Right kidney (tissue), 9 donors: ENCODE results near the gene ESPN.
"Not testable (repeated sequence)": the region's sequence is repeated elsewhere in the genome, so short reads cannot be mapped to it uniquely, and the experiment has no call there.

ENCODE experiments used
- DNase-seq: peaks from one replicate; pipeline ENCODE4 v3.0.0-alpha.2; 2016
- long read RNA-seq, 8 donors: transcript quantifications; one replicate each; lab custom pipeline, GENCODE V29; 2026

Gene ESPN, protein sequence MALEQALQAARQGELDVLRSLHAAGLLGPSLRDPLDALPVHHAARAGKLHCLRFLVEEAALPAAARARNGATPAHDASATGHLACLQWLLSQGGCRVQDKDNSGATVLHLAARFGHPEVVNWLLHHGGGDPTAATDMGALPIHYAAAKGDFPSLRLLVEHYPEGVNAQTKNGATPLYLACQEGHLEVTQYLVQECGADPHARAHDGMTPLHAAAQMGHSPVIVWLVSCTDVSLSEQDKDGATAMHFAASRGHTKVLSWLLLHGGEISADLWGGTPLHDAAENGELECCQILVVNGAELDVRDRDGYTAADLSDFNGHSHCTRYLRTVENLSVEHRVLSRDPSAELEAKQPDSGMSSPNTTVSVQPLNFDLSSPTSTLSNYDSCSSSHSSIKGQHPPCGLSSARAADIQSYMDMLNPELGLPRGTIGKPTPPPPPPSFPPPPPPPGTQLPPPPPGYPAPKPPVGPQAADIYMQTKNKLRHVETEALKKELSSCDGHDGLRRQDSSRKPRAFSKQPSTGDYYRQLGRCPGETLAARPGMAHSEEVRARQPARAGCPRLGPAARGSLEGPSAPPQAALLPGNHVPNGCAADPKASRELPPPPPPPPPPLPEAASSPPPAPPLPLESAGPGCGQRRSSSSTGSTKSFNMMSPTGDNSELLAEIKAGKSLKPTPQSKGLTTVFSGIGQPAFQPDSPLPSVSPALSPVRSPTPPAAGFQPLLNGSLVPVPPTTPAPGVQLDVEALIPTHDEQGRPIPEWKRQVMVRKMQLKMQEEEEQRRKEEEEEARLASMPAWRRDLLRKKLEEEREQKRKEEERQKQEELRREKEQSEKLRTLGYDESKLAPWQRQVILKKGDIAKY
- long read RNA-seq, donor 1, partial matches to known transcripts = 9 of 9 reads
- long read RNA-seq, donor 1, other reads (novel, unspliced or antisense) = 0 of 9 reads
- long read RNA-seq, donor 2, partial matches to known transcripts = 5 of 5 reads
- long read RNA-seq, donor 2, other reads (novel, unspliced or antisense) = 0 of 5 reads
- long read RNA-seq, donor 3 = 0 reads
- long read RNA-seq, donor 4, partial matches to known transcripts = 15 of 17 reads
- long read RNA-seq, donor 4, other reads (novel, unspliced or antisense) = 0 of 17 reads
- long read RNA-seq, donor 5, partial matches to known transcripts = 0 of 1 reads
- long read RNA-seq, donor 5, other reads (novel, unspliced or antisense) = 0 of 1 reads
- long read RNA-seq, donor 6 = 0 reads
- long read RNA-seq, donor 7 = 0 reads
- long read RNA-seq, donor 8 = 0 reads

DNA sequence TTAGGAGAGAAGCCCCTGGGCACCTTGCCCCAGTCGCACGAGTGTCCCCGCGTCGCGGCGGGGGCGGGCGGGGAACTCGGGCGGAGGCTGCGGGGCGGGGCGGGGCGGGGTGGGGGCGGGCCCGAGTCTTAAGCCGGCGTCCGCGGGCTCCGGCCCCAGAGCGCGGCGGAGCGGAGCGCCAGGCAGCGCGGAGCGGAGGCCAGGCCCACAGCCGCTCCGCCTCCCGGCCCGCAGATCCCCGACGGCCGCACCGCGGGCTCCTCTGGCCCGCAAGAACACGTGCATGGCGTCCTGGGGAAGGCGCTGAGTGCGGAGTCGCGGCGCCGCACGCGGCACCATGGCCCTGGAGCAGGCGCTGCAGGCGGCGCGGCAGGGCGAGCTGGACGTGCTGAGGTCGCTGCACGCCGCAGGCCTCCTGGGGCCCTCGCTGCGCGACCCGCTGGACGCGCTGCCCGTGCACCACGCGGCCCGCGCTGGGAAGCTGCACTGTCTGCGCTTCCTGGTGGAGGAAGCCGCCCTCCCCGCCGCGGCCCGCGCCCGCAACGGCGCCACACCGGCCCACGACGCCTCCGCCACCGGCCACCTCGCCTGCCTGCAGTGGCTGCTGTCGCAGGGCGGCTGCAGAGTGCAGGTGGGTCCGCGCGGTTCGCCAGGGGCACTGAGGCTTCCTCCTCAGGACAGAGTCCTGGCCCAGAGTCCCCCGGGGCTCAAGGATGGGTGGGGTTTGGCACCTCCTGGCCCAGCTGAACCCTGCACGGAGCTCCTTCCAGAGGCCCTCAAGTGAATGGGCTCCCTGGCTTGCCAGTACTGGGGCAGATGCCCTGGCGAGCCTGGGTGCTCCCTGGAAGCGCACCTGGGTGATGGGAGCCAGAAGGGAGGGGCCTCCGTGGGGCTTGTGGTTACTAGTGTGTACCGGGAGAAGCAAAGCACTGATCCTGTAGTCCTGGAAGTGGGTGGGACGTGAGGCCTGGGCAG, at the start of gene ESPN:
TSS of gene ESPN (plus strand) at position 158 of the 975 bp plus-strand sequence. CDS start at position 338, 180 bp downstream.
- DNase-seq = peak; percentile 57

DNA sequence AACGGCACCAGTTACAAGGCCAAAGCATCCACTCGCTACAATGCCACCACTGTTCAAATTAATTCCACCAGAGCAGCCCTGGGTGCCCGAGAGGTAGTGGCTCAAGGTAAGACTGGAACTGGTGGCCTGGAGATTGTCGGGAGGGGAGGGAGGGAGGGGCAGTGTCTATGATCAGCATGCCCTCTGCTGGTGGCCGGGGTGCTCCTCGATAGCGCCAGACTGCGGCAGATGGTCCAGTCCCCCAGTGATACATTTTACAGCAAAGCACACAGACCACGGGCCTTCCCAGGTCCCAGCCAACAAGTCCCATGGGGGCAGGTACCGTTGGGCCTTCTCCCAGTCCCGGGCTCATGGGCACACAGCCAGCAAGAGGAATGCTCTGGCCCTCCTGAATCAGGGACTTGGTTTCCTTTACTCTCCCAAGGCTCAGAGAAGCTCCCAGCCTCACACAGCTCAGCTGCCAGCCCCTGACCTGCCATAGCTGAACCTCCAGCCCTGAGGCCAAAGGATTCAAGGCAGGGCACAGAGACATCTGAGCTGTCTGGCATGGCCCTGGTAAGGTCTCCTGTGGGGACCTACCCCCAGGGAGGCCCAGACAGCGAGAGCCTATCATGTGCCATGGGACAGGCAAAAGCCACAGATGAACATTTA, 46.4 kb upstream of the ESPN start:
- no peak for DNase-seq

DNA sequence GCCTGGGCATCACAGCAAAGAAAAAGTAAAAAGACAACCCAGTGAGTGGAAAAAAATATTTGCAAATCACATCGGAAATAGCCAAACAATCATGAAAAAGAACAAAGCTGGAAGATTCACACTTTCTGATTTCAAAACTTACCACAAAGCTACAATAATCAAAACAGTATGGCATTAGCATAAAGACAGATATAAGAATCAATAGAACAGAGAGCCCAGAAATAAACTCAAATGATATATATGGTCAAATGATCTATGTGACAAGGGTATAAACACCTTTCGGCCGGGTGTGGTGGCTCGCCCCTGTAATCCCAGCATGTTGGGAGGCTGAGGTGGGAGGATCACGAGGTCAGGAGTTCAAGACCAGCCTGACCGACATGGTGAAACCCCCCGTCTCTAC, 44.5 kb upstream of the ESPN start:
- DNase-seq = no peak

DNA sequence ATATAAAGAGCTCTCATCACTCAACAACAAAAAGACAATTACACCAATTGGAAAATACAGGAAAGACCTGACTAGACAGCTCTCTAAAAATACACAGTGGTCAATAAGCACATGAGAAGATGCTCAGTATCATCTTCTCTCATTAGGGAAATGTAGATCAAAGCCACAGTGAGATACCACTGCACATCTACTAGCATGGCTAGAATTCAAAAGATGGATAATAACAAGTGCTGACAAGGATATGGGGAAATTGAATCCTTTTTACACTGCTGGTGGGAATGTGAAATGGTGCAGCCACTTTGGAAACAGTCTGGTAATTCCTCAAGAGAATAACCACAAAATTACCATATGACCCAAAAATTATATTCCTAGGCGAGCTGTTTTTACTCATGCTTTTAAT, 40.4 kb upstream of the ESPN start:
- DNase-seq = no peak

DNA sequence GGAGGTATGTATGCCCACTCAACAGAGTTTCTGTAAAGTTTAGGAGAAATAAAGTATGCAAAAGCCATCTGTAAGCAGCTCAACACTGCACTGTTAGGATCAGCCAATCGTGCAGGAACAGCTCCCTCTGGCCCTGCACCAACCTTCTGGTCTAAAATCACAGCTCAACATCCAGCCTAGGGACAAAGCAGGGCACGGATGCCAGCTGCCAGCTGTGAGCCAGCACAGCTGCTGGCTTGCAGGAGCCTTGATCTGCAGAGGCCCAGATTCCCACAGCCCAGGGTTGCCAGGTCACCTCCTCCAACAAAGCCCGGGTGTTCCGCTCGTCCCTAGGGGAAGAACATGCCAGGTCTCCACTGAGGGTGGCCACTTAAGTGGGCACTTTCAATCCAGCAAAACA, 39.6 kb upstream of the ESPN start:
- no peak for DNase-seq

DNA sequence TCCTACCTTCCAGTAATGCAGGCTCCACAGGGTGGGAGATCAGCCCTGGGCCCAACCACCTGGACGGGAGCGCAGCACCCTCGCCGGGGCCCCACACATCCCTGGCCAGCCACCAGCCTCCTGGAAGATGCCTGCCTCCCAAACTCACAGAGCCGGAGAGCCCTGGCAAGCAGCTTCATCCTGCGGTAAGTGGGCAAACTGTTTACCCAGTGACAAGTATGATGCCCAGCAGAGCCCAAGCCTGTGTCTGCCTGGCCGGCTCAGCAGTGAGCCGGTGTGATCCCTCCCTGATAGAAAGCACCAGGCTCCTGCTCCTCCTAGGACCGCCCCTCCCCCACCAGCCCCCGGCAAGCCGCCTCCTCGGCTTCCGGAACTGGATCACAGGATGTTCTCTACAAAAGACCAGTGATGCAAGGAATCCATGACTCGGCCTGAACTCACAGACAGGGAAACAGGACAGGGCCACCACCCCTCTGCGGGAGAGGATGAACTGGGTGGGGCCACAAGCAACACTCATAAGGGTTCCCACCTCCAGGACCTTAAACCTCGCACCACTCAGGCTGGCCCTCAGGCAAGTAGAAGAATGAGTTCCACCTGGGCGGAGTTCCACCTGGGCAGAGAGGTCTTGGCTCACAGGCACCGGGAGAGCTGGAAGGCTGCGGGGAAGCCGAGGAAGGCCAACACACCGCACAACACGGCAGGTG, 38.9 kb upstream of the ESPN start:
- peak; percentile 60 for DNase-seq

DNA sequence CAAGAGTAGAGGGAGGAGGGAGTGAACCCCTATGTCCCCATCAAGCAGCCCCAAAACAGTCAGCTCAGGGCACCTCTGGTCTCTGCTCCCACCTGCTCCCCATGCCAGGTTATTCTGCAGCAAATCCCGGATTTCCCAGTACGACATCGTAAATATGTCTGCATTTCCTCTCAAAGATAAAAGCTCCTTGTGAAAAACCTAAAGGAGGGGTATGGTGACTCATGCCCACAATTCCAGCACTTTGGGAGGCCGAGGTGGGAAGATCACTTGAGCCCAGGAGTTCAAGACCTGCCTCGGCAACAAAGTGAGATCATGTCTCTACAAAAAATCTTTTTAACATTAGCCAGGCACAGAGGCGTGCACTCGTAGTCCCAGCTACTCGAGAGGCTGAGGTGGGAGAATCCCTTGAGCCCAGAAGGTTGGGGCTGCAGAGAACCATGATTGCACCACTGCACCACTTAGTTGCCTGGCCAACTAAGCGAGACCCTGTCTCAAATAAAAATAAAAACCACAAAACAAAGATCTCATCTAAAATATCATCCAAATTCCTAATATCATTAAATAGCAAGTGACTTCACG, 38.1 kb upstream of the ESPN start:
- DNase-seq = no peak

DNA sequence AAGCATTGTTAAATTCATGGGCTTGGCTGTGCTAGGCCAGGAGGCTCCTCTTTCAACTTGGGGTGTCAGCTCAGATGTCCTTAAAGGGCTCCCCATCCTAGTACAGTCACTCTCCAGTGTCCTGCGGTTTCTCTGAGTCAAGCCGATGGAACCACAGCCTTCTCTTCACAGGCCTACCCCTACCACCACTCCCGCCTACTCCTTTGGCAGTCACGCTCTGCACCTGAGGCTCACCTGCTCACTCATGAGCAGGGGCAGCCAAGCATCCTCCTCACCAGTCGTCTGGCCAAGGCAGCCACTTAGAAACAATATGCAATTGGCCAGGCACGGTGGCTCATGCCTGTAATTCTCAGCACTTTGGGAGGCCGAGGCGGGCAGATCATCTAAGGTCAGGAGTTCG, 34.6 kb upstream of the ESPN start:
- no peak for DNase-seq

DNA sequence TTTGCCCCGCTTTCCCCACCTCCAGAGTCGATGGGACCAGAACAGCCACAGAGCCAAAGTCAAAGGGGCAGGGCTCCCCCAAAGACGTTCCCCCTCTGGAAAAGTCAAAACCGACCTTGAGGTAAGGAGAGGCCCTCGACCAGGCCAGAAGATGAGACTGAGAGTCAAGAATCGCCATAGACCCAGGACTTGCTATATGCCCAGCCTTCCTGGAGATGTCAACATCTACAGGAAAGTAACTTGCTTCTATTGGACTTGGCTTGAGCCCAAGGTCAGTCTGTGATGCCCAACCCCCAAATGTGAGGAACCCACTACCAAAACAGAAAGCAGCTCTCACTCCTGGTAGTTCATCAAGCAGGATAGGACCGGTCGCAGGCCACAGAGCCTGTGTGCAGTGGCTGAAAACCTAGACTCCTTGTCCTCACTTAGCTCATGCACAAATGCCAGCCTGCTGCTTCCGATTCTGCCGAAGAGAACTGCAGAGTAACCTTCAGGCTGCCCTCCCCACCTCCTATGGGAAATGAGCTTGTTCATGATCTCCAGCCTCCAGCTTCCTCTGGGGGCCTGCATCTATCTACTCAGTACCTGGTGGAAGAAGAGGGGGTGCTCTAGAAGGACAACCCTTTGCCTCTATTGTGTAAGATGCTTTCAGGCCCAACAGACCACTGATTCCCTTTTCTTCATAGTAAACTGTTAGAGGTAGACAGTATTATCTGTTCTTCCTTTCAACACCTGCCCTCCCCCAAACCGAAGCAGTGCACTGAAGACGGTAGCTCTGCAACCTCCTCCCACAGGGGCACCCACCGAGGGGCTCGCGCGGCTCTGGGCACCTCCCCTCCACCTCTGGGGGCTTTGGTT, 32.4 kb upstream of the ESPN start:
- peak; percentile 48 for DNase-seq

DNA sequence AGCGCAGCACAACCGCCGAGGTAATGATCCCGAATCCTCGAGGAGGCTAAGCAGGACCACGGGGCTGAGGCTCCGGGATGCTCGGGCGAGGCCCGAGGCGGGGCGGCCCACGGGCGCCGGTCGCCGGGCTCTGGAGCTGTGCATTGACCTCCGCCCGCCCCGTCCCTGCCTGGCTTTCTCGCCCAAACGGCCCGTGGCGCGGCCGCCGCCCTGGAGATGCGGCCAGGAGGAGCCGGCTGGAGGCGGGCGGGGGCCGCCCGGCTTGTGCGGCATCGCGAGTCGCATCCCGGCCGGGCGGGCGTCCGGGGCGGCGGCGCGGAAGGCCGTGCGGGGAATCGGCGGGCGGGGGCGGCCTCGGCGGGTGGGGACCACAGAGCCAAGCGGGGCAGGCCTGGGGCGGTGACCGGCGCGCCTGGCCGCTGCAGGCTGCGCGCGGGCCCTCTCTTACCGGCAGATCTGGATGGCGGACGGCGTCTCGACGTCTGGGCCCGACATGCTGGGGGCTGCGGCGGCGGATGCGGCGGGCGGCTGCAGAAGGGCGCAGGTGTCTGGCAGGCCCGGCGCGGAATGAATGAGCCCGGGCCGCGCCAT, 31.7 kb upstream of the ESPN start:
- DNase-seq = peak; percentile 69

DNA sequence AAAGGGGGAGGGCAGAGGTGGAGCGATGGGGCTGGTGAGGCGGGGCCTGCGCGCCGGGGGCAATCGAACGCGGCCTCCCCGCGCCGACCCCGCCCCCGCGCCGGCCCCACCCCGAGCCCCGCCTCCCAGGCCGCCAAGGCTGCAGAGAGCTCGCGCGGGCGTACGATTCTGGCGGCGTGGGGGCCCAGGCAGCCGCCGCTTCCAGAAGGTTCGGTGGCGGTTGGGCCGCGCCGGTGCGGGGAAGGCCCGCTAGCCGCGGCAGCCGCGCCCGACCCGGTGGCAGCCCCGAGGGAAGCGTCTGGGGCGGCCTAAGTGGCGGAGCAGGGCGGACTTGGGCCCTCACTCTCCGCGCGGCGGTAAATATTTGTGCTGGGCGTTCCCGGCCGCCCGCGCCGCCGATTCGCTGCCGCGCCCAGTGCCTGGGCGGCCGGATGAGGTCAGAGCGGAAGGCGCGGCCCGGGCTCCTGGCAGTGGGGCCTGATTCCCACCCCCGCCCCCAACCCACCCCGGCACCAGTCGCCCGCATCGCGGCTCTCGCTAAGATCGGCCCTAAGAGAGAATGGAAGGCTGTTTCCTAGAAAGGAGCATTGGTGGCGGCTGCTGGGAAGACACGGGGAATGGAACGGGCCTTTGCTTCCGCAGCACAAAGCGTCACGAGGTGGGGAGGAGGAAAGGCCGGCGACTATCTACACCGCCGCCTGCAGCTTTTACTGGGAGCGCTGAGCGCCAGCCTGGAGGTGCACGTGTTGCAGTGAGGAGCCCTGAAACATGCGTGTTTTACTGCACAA, 31.0 kb upstream of the ESPN start, which contains the start of gene ACOT7:
TSS of gene ACOT7 (minus strand) at position 368 of the 788 bp plus-strand sequence. CDS start 368 bp downstream, outside the sequence.
- DNase-seq = peak; percentile 100

DNA sequence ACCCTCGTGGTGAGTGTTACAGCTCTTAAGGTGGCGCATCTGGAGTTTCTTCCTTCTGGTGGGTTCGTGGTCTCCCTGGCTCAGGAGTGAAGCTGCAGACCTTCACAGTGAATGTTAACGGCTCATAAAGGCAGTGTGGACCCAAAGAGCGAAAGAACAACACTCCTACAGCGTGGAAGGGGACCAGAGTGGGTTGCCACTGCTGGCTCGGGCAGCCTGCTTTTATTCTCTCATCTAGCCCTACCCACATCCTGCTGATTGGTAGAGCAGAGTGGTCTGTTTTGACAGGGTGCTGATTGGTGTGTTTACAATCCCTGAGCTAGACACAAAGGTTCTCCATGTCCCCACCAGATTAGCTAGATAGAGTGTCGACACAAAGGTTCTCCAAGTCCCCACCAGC, 29.4 kb upstream of the ESPN start:
- not testable (repeated sequence) for DNase-seq

DNA sequence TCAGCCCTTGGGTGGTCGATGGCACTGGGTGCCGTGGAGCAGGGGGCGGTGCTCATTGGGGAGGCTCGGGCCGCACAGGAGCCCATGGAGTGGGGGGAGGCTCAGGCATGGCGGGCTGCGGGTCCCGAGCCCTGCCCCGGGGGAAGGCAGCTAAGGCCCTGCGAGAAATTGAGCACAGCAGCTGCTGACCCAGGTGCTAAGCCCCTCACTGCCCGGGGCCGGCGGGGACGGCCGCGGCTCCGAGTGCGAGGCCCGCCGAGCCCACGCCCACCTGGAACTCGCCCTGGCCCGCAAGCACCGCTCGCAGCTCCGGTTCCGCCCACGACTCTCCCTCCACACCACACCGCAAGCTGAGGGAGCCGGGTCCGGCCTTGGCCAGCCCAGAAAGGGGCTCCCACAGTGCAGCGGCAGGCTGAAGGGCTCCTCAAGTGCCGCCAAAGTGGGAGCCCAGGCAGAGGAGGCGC, 28.8 kb upstream of the ESPN start:
- not testable (repeated sequence) for DNase-seq

DNA sequence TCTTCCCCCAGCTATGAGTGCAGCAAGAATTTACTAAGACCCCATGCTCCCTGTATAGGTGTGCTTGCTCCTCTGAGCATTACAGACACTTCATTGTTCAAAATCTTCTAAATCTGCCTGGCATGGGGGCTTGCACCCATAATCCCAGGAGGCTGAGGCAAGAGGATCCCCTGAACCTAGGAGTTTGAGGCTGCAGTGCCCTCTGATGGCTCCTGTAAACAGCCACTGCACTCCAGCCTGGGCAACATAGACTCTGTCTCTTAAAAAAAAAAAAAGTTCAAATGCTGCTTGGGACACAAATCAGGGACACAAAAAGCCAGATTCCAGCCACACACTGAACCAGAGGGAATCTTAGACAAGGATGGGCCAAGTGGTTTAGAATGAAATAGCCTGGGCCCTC, 27.6 kb upstream of the ESPN start:
- no peak for DNase-seq

DNA sequence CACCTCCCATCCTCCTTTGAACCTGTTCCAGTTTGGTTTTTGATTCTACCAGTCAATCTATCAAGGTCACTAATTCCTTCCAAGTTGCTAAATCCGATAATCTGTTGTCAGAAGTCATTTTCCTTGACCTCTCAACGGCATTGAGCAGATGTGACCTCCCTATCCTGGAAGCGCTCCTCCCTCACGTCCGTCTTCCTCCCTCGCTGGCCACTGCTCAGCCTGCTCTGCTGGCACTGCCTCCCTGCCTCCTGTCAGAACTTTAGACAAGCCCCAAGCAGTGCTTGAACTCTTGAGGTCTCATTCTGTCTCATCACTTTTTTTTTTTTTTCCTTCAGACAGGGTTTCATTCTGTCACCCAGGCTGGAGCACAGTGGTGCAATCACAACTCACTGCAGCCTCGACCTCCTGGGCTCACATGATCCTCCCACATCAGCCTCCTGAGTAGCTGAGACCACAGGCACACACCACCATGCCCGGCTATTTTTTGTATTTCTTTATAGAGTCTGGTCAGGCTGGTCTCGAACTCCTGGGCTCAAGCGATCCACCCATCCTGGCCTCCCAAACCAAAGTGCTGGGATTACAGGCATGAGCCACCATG, 26.6 kb upstream of the ESPN start:
- no peak for DNase-seq

DNA sequence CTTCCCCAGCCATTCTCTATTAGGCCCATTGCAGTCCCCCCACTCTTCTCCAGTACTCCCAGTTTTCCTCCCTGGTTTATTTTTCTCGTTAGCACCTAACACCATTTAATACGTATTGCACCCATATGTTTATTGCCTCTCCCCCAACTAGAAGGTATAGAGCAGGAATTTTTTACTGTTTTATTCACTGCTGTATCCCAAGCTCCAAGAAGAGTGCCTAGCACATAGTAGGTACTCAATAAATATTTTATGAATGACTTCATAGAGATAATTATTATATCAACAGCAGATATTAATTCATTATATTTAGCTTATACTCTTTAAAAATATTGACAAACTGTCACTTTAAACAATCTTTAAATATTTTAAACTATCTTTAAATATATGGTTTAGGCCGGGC, 25.3 kb upstream of the ESPN start:
- DNase-seq = no peak

DNA sequence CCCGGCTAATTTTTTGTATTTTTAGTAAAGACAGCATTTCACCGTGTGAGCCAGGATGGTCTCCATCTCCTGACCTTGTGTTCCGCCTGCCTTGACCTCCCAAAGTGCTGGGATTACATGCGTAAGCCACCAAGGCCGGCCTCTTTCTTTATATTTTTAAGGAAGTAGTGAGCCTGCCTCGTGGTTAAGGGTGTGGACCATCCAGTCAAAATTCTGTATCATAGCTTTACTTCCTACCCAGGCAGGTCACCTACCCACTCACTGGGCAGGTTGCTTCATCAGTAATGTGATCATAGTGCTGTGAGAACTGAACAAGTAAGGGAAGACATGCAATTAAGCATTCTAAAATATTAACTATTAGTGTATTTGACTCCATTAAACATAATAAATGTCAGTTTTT, 22.9 kb upstream of the ESPN start:
- no peak for DNase-seq
